ENCODE results near the gene MSI1.
"Not testable (repeated sequence)": the region's sequence is repeated elsewhere in the genome, so short reads cannot be mapped to it uniquely, and the experiment has no call there.

Gene MSI1

GRCh38 chr12:120353556-120354317, 15.2 kb downstream of the MSI1 start:
- DNase-seq, result no peak

GRCh38 chr12:120353136-120353535, 15.8 kb downstream of the MSI1 start:
- no peak for DNase-seq

- no peak for DNase-seq
Measured at GRCh38 chr12:120352117-120352516, 16.8 kb downstream of the MSI1 start.

DNA sequence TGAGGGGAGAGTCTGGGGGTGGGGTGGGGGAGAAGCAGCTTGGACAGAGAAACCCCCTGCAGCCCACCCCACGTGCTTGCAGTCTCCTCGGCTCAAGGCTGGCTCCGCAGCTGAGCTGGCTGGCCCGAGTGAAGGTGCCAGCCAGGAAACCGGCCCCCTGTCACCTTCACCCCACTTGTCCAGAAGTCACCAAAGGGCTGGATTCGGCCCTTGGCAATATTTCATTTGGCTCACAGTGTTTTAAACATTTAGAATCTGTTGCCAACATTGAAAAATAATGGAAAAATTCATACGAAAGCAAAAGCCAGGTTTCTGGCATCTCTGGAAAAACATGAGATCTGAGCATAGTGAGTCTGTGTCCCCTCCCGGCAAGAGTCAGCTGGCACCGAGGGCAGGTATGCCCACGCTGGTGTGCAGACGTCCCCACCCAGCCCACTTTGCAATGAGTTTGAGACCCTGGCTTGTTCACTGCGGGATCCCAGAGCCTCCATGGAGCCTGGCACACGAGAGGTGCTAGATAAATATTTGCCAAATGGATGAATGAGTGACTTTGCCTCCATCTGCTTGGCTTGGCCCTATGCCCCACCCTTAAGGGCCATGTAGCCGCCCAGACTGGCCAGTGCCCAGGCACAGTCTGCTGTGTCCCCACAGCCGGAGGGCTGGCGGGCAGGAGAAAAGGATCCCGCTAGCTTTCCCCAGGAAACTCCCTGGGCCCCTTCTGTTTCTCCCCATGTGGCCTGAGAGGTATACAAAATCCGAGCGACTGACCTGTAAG, 18.2 kb downstream of the MSI1 start:
- peak; percentile 44 for DNase-seq

DNA sequence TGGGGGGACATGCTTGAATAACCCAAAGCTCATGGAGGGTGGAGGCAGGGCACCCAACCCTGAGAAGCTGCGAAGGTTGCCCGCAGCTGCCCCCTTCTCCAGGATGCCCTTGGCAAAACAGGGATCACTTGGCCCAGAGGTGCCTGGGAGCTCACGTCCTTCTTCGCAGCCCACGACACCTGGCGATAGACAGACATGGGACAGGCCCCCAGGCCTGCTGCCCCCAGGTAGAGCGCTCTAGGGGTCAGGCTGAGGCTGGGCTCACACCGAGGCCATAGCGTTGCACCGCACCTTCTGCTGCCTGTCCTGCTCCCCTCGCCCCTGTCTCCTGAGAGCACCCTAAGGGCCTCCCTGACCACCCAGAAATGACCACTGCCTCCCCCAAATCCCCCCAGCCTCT, 21.2 kb downstream of the MSI1 start:
- DNase-seq, result no peak

DNA sequence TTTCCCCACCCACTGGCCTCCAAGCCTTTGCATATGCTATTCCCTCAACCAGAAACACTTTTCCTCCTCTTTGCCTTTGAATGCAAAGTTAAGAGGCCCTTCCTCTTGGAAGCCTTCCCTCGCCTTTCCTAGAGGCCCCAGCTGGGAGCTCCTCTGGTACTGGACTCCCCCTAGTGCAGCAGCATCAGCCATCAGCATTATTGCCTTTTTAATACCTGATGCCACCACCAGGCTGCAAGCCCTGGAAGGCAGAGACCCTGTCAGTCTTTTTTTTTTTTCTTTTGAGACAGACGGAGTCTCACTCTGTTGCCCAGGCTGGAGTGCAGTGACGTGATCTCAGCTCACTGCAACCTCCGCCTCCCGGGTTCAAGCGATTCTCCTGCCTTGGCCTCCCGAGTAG, 22.3 kb downstream of the MSI1 start:
- DNase-seq, result no peak

GRCh38 chr12:120346031-120346430, 22.9 kb downstream of the MSI1 start:
- no peak for DNase-seq

DNA sequence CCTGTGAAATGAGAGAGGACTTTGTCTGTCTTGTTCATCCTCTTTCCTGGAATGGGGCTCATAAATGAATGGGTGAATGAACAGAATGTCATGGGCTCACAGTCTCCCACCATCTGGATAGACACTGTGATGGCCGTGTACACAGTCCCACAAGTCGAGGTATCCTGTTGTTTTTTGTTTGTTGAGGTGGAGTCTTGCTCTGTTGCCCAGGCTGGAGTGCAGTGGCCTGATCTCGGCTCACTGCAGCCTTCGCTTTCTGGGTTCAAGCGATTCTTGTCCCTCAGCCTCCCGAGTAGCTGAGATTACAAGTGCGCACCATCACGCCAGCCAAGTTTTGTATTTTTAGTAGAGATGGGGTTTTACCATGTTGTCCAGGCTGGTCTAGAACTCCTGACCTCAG, 25.3 kb downstream of the MSI1 start:
- DNase-seq, result no peak

- DNase-seq, result no peak
Measured at GRCh38 chr12:120343039-120343537, 25.9 kb downstream of the MSI1 start.

GRCh38 chr12:120342175-120343038, 26.6 kb downstream of the MSI1 start:
- DNase-seq, result no peak

GRCh38 chr12:120339256-120339655, 29.7 kb downstream of the MSI1 start:
- DNase-seq, result no peak

GRCh38 chr12:120337730-120338129, 31.2 kb downstream of the MSI1 start:
- DNase-seq, result no peak

- DNase-seq, result not testable (repeated sequence)
Measured at GRCh38 chr12:120336392-120336791, 32.6 kb downstream of the MSI1 start.

DNA sequence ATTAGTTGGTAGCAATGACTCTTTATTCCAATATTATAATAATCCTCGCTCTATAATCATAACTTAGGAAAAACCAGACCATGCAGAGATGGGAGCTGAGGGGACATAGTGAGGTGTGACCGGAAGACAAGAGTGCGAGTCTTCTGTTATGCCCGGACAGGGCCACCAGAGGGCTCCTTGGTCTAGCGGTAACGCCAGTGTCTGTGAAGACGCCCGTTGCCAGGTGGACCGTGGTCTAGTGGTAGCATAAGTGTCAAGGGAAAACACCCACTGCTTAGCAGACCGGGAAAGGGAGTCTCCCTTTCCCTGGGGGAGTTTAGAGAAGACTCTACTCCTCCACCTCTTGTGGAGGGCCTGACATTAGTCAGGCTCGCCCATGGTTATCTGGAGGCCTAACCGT, 33.5 kb downstream of the MSI1 start:
- peak; percentile 31 for DNase-seq

DNA sequence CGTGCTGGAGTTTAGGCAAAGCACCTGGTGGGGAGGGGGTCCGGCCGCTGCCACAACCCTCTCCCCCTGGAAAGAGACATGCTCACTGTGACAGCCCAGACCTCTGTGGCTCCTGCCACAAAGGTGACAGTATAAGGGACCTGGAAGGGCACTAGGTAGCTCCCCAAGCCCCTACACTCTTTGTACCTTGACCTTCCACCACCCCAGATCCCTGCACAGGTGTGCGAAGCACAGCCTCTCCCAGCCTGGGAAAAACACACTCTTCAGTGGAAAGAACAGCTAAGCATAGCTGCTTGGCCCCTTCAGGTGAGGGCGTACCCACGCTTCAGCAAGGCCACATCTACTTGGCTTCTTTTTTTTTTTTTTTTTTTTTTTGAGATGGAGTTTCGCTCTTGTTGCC, 36.4 kb downstream of the MSI1 start:
- DNase-seq, result no peak

GRCh38 chr12:120332041-120332440, 36.9 kb downstream of the MSI1 start:
- DNase-seq, result no peak

- DNase-seq, result no peak
Measured at GRCh38 chr12:120331390-120331789, 37.6 kb downstream of the MSI1 start.

- DNase-seq, result no peak
Measured at GRCh38 chr12:120328228-120328627, 40.7 kb downstream of the MSI1 start.

- DNase-seq, result no peak
Measured at GRCh38 chr12:120327593-120327992, 41.4 kb downstream of the MSI1 start, which contains the start of gene PLA2G1B. Gene PLA2G1B (minus strand): TSS chr12:120327779. CDS start chr12:120327753, 26 bp downstream.

DNA sequence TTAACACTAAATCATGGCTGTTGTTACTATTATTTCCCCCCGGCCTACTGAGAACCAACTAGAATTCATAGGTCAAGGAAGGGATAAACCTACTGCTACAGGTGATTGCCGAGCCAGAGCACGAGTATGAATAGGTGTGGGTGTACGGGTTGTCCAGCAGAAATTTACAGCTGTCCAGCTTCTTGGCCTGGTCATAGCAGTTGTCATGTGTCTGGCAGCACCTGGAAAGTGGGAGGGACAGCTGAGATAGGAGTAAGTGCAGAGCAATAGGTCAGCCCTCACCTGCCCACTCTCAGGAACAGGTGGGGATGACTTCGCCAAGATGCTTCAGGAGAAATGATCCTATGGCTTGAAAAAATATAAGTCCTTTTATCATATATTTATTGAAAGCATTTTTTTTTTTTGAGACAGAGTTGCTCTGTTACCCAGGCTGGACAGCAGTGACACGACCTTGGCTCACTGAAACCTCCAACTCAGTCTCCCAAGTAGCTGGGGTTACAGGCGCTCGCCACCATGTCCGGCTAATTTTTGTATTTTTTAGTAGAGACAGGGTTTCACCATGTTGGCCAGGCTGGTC, 44.0 kb downstream of the MSI1 start:
- no peak for DNase-seq

- DNase-seq, result no peak
Measured at GRCh38 chr12:120323772-120324171, 45.2 kb downstream of the MSI1 start.

DNA sequence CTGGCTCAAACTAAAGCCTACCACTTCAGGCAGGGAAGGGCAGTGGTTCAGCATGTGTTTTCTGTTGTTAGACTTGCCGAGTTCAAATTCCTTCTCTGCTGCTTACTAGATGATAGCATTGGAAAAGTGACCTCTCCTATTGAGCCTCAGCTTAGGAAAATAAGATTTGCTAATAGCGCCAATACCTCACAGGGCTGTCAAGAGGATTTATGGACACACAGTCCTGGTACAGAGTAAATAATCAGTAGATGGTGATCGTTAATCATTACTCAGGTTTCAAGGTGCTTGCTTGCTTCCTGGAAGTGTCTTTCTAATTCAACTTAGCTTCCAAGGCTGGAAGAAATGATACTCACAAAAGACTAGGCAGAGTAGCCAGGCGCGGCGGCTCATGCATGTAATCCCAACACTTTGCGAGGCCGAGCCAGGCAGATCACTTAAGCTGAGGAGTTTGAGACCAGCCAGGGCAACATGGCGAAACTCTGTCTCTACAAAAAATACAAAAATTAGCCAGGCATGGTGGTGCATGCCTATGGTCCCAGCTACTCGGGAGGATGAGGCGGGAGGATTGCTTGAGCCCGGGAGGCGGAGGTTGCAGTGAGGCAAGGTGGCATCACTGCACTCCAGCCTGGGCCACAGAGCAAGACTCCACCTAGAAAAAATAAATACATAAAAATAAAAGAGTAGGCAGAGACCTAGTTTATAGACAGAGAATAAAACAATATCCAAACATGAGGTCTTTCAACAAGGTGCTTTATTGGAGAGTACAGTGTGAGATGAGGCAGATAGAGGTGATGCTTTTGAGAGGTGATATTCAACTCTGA, 47.4 kb downstream of the MSI1 start:
- no peak for DNase-seq
